Measurements from ENCODE around the gene GARS1. TPM values are rescaled to one million over a fixed set of nuclear protein-coding genes. Genes with fewer than 3 reads are reported as not detected.
A peak's percentile ranks its signal among the peaks of the same experiment; 100 is the strongest.

The GARS1 gene
- total and polyA plus RNA-seq, 2 donors from 2014 or later = 84.3 to 104 TPM

DNA sequence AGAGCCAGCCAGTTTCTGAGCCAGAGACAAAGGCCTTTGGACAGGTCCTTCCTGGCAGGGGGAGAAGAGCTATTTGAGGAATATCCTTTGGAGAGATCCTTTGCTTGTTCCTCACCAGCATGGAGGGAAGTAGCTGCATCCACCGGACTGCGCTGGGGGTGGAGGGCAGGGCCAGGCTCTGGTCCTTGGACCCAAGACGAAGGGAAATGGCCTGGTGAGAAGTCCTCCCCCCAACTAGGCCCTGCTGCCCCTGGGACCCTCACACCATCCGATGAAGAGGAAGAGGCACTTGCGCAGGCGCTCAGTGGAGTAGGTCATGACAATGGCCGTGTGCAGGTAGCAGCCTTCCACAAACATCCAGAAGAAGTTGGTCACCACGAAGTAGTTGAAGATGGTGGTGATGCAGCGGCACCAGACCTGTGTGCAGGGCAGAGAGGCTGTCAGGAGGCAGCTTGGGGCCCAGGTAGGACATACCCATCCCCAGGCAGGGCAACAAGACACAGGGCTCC lies 67.8 kb downstream of the GARS1 start:
- H3K27ac ChIP-seq (ENCODE audit: low read depth in 2 of 2, low read length in 2 of 2) = no peak overlapping the region
- DNase-seq = peak in 1 of 5 donors; percentile 43
- TF ChIP-seq, protein P1, sequence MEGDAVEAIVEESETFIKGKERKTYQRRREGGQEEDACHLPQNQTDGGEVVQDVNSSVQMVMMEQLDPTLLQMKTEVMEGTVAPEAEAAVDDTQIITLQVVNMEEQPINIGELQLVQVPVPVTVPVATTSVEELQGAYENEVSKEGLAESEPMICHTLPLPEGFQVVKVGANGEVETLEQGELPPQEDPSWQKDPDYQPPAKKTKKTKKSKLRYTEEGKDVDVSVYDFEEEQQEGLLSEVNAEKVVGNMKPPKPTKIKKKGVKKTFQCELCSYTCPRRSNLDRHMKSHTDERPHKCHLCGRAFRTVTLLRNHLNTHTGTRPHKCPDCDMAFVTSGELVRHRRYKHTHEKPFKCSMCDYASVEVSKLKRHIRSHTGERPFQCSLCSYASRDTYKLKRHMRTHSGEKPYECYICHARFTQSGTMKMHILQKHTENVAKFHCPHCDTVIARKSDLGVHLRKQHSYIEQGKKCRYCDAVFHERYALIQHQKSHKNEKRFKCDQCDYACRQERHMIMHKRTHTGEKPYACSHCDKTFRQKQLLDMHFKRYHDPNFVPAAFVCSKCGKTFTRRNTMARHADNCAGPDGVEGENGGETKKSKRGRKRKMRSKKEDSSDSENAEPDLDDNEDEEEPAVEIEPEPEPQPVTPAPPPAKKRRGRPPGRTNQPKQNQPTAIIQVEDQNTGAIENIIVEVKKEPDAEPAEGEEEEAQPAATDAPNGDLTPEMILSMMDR (IDR thresholded peaks at IDR 0.05; ENCODE audit: borderline replicate concordance, extremely low read depth, insufficient read depth) = no peak
- H3K36me3 ChIP-seq (ENCODE audit: control insufficient read depth in 2 of 3, insufficient read depth in 3 of 3, low read length in 3 of 3) = no peaks in the 10 kb centered on the region
- no peak overlapping the region for H3K4me3 ChIP-seq (ENCODE audit: low read length in 3 of 3)
- intact Hi-C loops (cut with DNase I) = no loop called here
- no peaks in the 10 kb centered on the region for H3K4me1 ChIP-seq (ENCODE audit: control insufficient read depth in 2 of 3, insufficient read depth in 2 of 3, low read depth in 1 of 3, low read length in 3 of 3)
- no peak overlapping the region for H3K9ac ChIP-seq (ENCODE audit: low read length in 3 of 3)
- no peaks in the 10 kb centered on the region for H3K27me3 ChIP-seq (ENCODE audit: control insufficient read depth, insufficient read depth, low read length)
- no peak for FAIRE-seq
- no peaks in the 10 kb centered on the region for H3K9me3 ChIP-seq (ENCODE audit: control insufficient read depth in 2 of 3, insufficient read depth in 1 of 3, low read length in 3 of 3)

- FAIRE-seq = no peak
- Histone ChIP-seq H3K9ac (ENCODE audit: low read length in 3 of 3) (no peak overlapping the region), H3K9me3 (ENCODE audit: control insufficient read depth in 2 of 3, insufficient read depth in 1 of 3, low read length in 3 of 3) (no peaks in the 10 kb centered on the region), H3K4me3 (ENCODE audit: low read length in 3 of 3) (no peak overlapping the region), H3K27ac (ENCODE audit: low read depth in 2 of 2, low read length in 2 of 2) (no peak overlapping the region), H3K27me3 (ENCODE audit: control insufficient read depth, insufficient read depth, low read length) (no peaks in the 10 kb centered on the region), H3K36me3 (ENCODE audit: control insufficient read depth in 2 of 3, insufficient read depth in 3 of 3, low read length in 3 of 3) (no peaks in the 10 kb centered on the region), H3K4me1 (ENCODE audit: control insufficient read depth in 2 of 3, insufficient read depth in 2 of 3, low read depth in 1 of 3, low read length in 3 of 3) (no peaks in the 10 kb centered on the region)
- DNase-seq = peak in 1 of 5 donors; percentile 25
- TF ChIP-seq, protein P1 (IDR thresholded peaks at IDR 0.05; ENCODE audit: borderline replicate concordance, extremely low read depth, insufficient read depth) = no peak
- intact Hi-C loops (cut with DNase I) = no loop called here
Observed at GRCh38 chr7:30663414-30663813, 68.7 kb downstream of the GARS1 start.

DNA sequence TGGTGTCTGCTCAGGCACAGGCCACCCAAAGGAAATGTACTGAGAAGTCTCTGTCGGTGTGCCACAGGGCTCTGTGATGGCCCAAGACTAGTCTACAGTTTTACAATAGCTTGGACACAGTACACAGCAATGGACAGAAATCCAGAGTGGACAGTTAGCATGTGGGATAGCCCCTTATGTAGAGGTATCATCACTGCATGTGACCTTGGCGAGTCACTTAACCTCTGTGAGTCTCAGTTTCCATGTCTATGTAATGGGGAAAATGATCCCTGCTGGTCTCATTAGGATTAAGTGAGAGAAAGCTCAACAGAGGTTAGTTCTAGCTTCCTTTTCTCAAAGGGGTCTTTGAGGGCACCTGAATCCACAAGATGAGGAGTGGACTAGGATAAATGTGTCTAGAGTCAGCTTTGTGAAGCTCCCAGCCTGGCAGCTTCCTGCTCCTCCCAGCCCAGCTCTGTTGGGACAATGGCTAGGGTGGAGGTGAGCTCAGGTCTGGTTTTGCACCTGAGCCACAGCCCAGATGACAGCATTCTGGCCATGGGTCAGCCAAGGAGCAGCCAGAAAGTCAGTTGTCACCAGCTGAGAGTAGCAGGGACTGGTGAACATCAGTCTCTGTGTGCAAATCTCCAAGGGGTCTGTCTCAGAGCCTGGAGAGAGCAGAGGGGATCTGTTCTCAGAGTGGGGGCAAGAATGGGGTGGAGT lies 69.7 kb downstream of the GARS1 start:
- H3K27ac ChIP-seq (ENCODE audit: low read depth in 2 of 2, low read length in 2 of 2) = no peak overlapping the region
- TF ChIP-seq, protein P1 (IDR thresholded peaks at IDR 0.05; ENCODE audit: borderline replicate concordance, extremely low read depth, insufficient read depth) = no peak
- no peak overlapping the region for H3K9ac ChIP-seq (ENCODE audit: low read length in 3 of 3)
- no peaks in the 10 kb centered on the region for H3K4me1 ChIP-seq (ENCODE audit: control insufficient read depth in 2 of 3, insufficient read depth in 2 of 3, low read depth in 1 of 3, low read length in 3 of 3)
- H3K27me3 ChIP-seq (ENCODE audit: control insufficient read depth, insufficient read depth, low read length) = no peaks in the 10 kb centered on the region
- FAIRE-seq (no peak), DNase-seq (peak in 1 of 5 donors; percentile 40)
- no peak overlapping the region for H3K4me3 ChIP-seq (ENCODE audit: low read length in 3 of 3)
- no peaks in the 10 kb centered on the region for H3K36me3 ChIP-seq (ENCODE audit: control insufficient read depth in 2 of 3, insufficient read depth in 3 of 3, low read length in 3 of 3)
- intact Hi-C loops (cut with DNase I) = no loop called here
- no peaks in the 10 kb centered on the region for H3K9me3 ChIP-seq (ENCODE audit: control insufficient read depth in 2 of 3, insufficient read depth in 1 of 3, low read length in 3 of 3)

Measured in kidney (tissue), 14 donors.